NB4 (cell line): ENCODE results near the gene SSR1.
"Not testable (repeated sequence)": the region's sequence is repeated elsewhere in the genome, so short reads cannot be mapped to it uniquely, and the experiment has no call there.

Source experiments
- DNase-seq: peaks from one replicate; pipeline ENCODE4 v3.0.0; 2010; ENCODE audit warnings: low read depth
- H3K4me3 ChIP-seq: one replicate; pipeline ENCODE4 v1.5.1; 2011; ENCODE audit warnings: mild to moderate bottlenecking, low read depth, low read length, moderate library complexity
- CTCF ChIP-seq: IDR thresholded peaks from one replicate; pipeline ENCODE4 v1.5.1; 2012; ENCODE audit warnings: low read depth, low read length
- MAX ChIP-seq: IDR thresholded peaks from 2 replicates; pipeline ENCODE4 v1.6.1; 2011; ENCODE audit warnings: low read depth, low read length
- MYC ChIP-seq: IDR thresholded peaks from 2 replicates; pipeline ENCODE4 v1.6.1; 2011; ENCODE audit warnings: low read depth, low read length
- POLR2A ChIP-seq: IDR thresholded peaks from 2 replicates; pipeline ENCODE4 v1.6.1; 2011; ENCODE audit warnings: mild to moderate bottlenecking; ENCODE audit not compliant: insufficient read length; ENCODE audit errors: extremely low read depth

The SSR1 gene

GRCh38 chr6:7269816-7270215 is 43.2 kb downstream of the SSR1 start:
- no peak overlapping the region for H3K4me3 ChIP-seq
- no peak for DNase-seq
- no peak for TF ChIP-seq CTCF
- TF ChIP-seq MAX = no peak
- no peak for TF ChIP-seq POLR2A
- TF ChIP-seq MYC = no peak

- no peak for DNase-seq
- TF ChIP-seq CTCF (no peak), MAX (no peak), MYC (no peak), POLR2A (no peak)
- H3K4me3 ChIP-seq = no peak overlapping the region
Measured at GRCh38 chr6:7268816-7269555, 44.0 kb downstream of the SSR1 start.

GRCh38 chr6:7268362-7268761 is 44.6 kb downstream of the SSR1 start:
- TF ChIP-seq POLR2A = no peak
- no peak for TF ChIP-seq CTCF
- no peak for TF ChIP-seq MYC
- TF ChIP-seq MAX = no peak
- H3K4me3 ChIP-seq = no peak overlapping the region
- DNase-seq = no peak

- TF ChIP-seq MYC = no peak
- no peak for TF ChIP-seq CTCF
- no peak for TF ChIP-seq POLR2A
- no peak for TF ChIP-seq MAX
- H3K4me3 ChIP-seq = no peak overlapping the region
- no peak for DNase-seq
Measured at GRCh38 chr6:7267466-7268091, 45.4 kb downstream of the SSR1 start.

GRCh38 chr6:7267071-7267465 is 45.9 kb downstream of the SSR1 start:
- no peak for DNase-seq
- TF ChIP-seq MYC (no peak), CTCF (no peak), MAX (no peak), POLR2A (no peak)
- H3K4me3 ChIP-seq = no peak overlapping the region

GRCh38 chr6:7265385-7265726 is 47.6 kb downstream of the SSR1 start:
- not testable (repeated sequence) for DNase-seq, H3K4me3 ChIP-seq
